ENCODE results near the gene PITPNM1.
"Not testable (repeated sequence)": the region's sequence is repeated elsewhere in the genome, so short reads cannot be mapped to it uniquely, and the experiment has no call there.

The PITPNM1 gene

DNA sequence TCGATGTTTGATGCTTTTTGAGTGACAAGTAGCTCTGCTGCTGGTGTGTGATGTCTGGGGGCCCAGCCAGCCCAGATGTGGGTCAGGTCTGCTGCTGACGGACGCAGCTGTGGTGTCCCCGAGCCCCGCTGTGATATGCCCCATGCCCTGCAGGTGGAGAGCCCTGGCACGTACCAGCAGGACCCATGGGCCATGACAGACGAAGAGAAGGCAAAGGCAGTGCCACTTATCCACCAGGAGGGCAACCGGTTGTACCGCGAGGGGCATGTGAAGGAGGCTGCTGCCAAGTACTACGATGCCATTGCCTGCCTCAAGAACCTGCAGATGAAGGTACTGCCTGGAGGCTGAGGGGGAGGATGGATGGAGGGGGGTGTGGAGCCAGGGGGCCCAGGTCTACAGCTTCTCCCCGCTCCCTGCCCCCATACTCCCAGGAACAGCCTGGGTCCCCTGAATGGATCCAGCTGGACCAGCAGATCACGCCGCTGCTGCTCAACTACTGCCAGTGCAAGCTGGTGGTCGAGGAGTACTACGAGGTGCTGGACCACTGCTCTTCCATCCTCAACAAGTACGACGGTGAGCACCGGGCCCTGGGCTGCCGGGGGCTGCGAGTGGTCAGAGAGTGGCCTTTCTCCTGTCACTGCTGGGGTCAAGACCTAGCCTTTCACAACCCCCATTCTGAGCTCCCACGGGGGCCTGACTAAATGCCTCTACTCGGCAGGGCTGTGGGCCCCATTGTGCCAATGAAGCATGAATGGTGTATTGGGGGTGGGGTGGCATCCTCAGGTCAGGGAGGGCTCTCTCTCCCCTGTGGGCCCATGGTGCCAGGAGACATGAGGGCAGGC, 15.1 kb downstream of the PITPNM1 start:
- DNase-seq = no peak
- no peak for ATAC-seq

DNA sequence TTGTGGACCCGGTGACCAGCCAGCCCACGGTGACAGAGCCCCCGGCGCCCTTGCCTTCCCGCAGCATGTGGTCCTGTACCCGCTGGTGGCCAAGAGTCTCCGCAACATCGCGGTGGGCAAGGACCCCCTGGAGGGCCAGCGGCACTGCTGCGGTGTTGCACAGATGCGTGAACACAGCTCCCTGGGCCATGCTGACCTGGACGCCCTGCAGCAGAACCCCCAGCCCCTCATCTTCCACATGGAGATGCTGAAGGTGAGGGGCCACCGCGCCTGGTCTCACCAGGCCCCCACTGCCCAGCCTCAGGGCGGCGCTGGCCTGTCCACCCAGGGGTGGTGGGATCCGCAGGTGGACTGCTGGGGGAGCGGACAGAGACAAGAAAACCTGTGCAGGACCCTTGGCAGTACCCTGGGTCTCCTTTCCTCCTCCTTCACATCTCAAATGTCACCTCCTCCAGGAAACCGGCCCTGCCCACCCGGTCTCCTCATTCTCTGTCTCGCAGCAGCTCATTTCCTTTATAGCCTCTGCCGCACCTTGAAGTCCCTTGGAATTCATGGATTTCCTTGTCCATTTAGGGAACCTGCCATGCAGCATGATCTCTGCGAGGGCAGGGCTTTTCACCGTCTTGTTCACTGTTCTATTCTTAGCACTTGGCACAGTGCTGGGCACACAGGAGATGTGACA, 15.8 kb downstream of the PITPNM1 start:
- no peak for DNase-seq

DNA sequence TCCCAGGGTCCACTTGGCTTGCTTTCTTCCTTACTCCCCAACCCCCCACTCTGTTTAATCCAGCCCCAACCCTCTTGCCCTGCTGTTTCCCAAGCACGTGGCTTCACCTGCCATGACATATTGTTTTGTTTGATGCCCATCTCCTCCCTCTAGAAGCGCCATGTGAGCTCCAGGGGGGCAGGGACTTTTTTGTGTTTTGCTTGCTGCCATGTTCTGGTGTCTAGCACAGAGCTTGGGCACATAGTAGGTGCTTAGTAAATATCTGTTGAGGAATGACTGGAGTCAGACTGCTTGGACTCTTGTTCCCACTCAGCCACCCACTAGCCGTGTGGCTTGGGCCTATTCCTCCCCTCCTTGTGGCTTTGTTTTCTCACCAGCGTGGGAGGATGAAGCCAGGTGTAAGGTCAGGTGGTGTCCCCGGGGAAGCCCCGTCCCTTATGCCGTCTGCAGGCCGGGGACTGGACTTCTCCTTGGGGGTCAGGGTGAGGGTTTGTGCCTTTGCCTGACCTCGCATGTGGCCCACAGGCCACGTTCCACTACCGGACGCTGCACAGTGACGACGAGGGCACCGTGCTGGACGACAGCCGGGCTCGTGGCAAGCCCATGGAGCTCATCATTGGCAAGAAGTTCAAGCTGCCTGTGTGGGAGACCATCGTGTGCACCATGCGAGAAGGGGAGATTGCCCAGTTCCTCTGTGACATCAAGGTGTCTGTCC, 18.5 kb downstream of the PITPNM1 start:
- ATAC-seq (no peak), DNase-seq (peak; percentile 73)

More for the DNA sequence above, 15.8 kb downstream of the PITPNM1 start:
- ATAC-seq = no peak

GRCh38 chr11:67485873-67486361, 19.2 kb downstream of the PITPNM1 start:
- ATAC-seq = not testable (repeated sequence)
- peak; percentile 75 for DNase-seq

DNA sequence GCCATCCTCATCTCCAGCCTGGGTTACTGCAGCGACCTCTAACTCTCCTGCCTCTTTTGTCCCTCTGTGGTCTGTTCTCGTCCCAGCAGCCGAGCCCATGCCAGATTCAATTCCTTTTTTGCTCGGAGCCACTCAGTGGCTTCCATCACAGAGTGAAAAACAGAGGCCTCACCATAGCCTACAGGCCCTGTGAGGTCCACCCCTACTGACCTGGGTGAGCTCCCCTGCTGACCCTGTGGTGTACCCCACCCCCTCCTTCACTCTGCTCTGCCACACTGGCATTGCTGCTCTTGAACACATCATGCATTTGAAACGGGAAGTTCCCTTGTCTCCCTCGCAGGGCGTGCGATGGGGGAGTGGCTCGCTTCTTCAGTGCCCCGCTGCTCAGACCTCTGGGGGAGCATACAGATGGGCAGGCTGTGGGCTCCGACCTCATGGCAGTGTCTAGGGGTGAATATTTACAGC, 20.3 kb downstream of the PITPNM1 start:
- DNase-seq = peak; percentile 83
- ATAC-seq = peak; percentile 35

- ATAC-seq = peak; percentile 17
- DNase-seq = peak; percentile 55
Measured at GRCh38 chr11:67483831-67484665, 21.1 kb downstream of the PITPNM1 start.

DNA sequence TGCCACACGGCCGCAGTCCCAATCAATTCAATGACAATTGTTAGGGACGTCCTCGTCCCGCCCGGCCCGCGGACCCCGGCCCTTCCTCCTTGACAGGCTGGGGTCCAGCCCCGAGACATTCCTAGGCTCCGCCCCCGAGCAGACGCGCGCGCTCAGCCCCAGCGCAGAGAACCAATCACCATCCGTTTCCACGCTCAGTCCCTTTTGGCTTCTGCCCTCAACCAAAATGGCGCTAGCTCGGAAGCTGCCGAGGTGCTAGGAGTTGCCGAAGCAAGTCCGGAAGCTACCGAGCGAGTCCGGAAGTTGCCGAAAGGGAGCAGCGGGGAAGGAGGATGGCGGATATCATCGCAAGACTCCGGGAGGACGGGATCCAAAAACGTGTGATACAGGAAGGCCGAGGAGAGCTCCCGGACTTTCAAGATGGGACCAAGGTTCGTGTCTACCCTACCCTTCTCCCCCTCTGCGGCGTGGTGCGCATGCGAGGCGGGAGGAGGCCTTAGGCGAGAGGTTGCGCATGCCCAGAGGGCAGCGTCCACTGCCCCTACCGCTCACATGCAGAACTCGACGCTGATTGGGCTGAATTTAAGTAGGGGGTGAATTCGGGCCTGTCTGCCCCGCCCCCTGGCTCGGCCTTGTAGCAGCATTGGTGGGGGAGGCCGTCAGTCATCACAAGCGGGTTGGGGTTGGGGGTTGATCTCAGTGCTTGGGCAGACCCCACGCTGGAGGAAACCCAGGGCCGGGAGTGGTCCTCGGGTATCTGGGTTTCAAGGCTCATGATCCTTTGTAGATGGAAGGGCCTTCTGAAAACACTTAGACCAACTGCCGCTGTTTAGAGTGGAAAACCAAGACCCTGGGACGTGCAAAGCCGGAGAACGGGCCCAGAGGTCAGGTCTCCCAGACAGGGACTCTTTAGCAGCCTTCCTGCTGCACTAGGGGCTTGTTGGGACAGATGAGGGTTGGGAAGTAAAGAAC, 22.1 kb downstream of the PITPNM1 start, which contains the start of gene AIP:
Gene AIP, plus strand, starts transcription at position 200 of the 972 bp plus-strand sequence. Its CDS starts 133 bp downstream, at position 333.
- ATAC-seq = peak; percentile 66
- DNase-seq = peak; percentile 97

DNA sequence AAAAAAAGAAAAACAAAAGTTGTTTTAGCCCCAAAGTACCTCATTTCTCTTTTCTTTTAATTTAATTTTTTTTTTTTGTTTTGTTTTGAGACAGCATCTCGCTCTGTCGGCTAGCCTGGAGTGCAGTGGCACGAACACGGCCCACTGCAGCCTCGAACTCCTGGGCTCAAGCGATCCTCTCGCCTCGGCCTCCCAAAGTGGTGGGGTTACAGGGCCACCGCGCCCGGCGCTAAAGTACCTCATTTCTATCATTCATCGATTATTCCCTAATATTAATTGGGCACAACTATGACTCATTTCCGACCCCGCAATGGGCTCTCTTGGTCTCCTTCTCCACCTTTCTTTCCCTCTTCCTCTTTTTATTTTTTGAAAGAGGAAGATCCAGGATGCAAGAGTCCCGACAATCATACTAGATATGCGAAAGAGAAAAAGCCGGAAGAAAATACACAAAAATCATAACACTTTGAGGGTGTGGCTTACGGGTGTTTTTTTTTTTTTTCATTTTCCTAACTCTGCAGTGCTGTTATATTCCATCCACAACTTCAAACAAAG, 22.8 kb downstream of the PITPNM1 start:
- DNase-seq (no peak), ATAC-seq (no peak)

- DNase-seq, ATAC-seq: not testable (repeated sequence)
Measured at GRCh38 chr11:67477344-67478050, 27.7 kb downstream of the PITPNM1 start.

DNA sequence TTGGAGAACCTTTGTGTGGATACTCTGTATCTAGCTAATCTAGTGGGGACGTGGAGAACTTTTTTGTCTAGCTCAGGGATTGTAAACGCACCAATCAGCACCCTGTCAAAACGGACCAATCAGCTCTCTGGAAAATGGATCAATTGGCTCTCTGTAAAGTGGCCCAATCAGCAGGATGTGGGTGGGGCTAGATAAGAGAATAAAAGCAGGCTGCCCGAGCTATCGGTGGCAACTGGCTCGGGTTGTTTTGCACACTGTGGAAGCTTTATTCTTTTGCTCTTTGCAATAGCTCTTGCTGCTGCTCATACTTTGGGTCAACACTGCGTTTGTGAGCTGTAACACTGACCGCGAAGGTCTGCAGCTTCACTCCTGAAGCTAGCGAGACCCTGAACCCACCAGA, 28.5 kb downstream of the PITPNM1 start:
- ATAC-seq, DNase-seq: not testable (repeated sequence)

DNA sequence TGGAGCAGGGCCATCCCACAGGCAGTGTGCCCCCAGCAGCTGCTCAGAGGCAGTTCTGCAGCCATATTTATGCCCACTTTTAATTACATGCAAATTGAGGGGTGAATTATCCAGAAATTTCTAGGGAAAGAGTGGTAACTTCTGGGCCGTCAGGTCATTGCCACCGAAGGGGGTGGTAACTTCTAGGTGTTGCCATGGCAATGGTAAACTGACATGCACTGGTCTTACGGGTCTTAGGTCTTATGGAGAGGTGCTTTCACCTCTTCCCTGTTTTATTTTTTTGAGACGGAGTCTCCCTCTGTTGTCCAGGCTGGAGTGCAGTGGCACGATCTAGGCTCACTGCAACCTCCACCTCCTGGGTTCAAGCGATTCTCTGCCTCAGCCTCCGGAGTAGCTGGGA, 32.3 kb downstream of the PITPNM1 start:
- no peak for ATAC-seq

DNA sequence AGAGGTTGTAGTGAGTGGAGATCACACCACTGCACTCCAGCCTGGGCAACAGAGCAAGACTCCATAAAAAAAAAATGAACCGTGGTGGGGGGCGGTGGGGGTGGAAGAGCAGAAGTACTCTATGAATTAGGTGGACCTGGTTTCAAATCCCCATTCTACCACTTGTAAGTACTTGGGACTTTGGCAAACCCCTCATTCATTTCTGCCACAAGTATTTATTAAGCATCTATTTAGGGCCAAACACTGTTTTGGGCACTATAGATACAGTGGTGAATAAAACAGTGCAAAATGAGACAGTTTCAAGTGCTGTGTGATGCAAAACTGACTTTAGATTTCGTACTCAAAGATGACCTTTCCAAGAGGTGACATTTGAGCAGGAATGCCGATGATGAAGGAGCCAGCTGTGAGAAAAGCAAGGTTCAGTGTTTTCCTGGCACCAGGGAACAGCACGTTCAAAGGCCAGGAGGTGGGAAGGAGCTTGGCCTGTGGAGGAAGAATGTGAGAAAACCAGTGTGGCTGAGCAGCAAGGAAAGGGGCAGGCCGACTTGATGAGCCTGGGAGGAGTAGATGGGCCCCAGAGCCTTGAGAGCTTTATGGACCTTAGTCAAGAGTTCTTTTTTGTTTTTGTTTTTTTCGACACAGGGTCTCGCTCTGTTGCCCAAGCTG, 34.7 kb downstream of the PITPNM1 start:
- ATAC-seq = no peak
- DNase-seq = no peak

More for the DNA sequence above, 32.3 kb downstream of the PITPNM1 start:
- DNase-seq = no peak

DNA sequence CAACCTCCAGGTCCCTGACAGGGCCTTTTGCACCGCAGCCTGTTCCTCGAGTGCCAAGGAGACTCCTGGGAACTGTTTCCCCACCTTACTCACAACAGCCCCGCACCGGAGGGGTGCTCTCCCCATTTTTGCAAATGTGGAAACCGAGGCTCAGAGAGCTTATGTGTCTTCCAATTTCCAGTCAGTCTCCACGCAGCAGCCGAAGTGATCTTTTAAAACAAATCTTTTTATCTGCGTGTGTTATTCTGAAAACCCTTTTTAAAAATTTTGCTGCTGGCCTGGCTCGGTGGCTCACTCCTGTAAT, 35.7 kb downstream of the PITPNM1 start:
- DNase-seq (no peak), ATAC-seq (peak; percentile 0)

- DNase-seq (peak; percentile 94), ATAC-seq (peak; percentile 88)
Measured at GRCh38 chr11:67468759-67469507, 36.2 kb downstream of the PITPNM1 start, which contains the start of gene TMEM134. TMEM134 (minus strand) TSS chr11:67469251; CDS start chr11:67469192, 59 bp downstream.

DNA sequence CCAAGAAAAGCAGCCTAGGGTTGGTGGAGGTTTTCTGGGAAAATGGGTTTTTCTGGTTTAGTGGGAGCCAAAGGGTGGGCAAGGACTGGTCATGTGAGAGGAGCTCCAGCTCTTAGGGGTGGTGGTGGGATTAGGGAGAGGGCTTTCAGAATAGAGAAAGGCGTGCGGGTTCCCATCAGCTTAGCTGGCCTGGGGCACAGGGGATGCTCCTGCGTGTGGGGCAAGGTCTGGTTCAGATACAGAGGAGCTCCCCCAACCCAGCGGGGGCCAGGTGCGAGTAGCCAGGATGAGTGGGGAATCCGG, 36.8 kb downstream of the PITPNM1 start:
- peak; percentile 1 for ATAC-seq

GRCh38 chr11:67468056-67468455, 37.1 kb downstream of the PITPNM1 start:
- ATAC-seq (no peak), DNase-seq (peak; percentile 44)

More for the DNA sequence above, 36.8 kb downstream of the PITPNM1 start:
- DNase-seq = no peak

GRCh38 chr11:67466962-67467771, 38.0 kb downstream of the PITPNM1 start:
- DNase-seq (no peak), ATAC-seq (no peak)
